ENCODE measurements around the gene COL27A1. TPM values are rescaled to one million over a fixed set of nuclear protein-coding genes. Genes with fewer than 3 reads are reported as not detected.

The COL27A1 gene
- total RNA-seq, 2 experiments from 2014 or later, result not detected

- ChIA-PET POLR2A (no interaction called here), CTCF (ENCODE audit: unreplicated experiment) (no interaction called here)
- Histone ChIP-seq H3K4me3 (ENCODE audit: low read depth, low read length, poor library complexity, severe bottlenecking) (no peak overlapping the region), H3K79me2 (ENCODE audit: insufficient read depth, low read depth, low read length) (no peaks in the 10 kb centered on the region), H3K9me3 (ENCODE audit: low read length) (no peaks in the 10 kb centered on the region), H3K9me2 (ENCODE audit: insufficient read depth, low read length) (no peaks in the 10 kb centered on the region), H3K27ac (ENCODE audit: low read depth, low read length, poor library complexity, severe bottlenecking) (no peak overlapping the region), H3K4me1 (ENCODE audit: insufficient read depth, low read length, poor library complexity, severe bottlenecking) (no peaks in the 10 kb centered on the region), H3K4me2 (ENCODE audit: low read length) (no peak overlapping the region), H4K20me1 (ENCODE audit: insufficient read depth, low read length) (no peaks in the 10 kb centered on the region), H3K36me3 (ENCODE audit: insufficient read depth, low read length) (no peaks in the 10 kb centered on the region), H2AFZ (ENCODE audit: low read length) (no peak overlapping the region)
- no peak for TF ChIP-seq EZH2phosphoT487 (IDR thresholded peaks at IDR 0.05; ENCODE audit: borderline replicate concordance, low read depth, low read length)
- no peak for DNase-seq (ENCODE audit: low spot score)
- no TSS peak for BruUV-seq (replicated peaks)
- intact Hi-C loops (cut with micrococcal nuclease; ENCODE audit: unreplicated experiment), result no loop called here
Measured at GRCh38 chr9:114210136-114210535, 54.8 kb downstream of the COL27A1 start.

GRCh38 chr9:114210691-114211276 is 55.4 kb downstream of the COL27A1 start:
- no peaks in the 10 kb centered on the region for H3K79me2 ChIP-seq (ENCODE audit: insufficient read depth, low read depth, low read length)
- H3K27ac ChIP-seq (ENCODE audit: low read depth, low read length, poor library complexity, severe bottlenecking), result no peak overlapping the region
- H3K36me3 ChIP-seq (ENCODE audit: insufficient read depth, low read length), result no peaks in the 10 kb centered on the region
- TF ChIP-seq EZH2phosphoT487 (IDR thresholded peaks at IDR 0.05; ENCODE audit: borderline replicate concordance, low read depth, low read length) (no peak), CTCF (conservative IDR thresholded peaks at IDR 0.05; ENCODE audit: low read length) (no peak)
- no peaks in the 10 kb centered on the region for H4K20me1 ChIP-seq (ENCODE audit: insufficient read depth, low read length)
- no peak for DNase-seq (ENCODE audit: low spot score)
- H3K4me2 ChIP-seq (ENCODE audit: low read length), result no peak overlapping the region
- ChIA-PET CTCF (ENCODE audit: unreplicated experiment) (no interaction called here), POLR2A (no interaction called here)
- H2AFZ ChIP-seq (ENCODE audit: low read length), result no peak overlapping the region
- no peaks in the 10 kb centered on the region for H3K9me3 ChIP-seq (ENCODE audit: low read length)
- no peaks in the 10 kb centered on the region for H3K9me2 ChIP-seq (ENCODE audit: insufficient read depth, low read length)
- BruUV-seq (replicated peaks), result no TSS peak
- H3K4me3 ChIP-seq (ENCODE audit: low read depth, low read length, poor library complexity, severe bottlenecking), result no peak overlapping the region
- intact Hi-C loops (cut with micrococcal nuclease; ENCODE audit: unreplicated experiment), result no loop called here
- H3K4me1 ChIP-seq (ENCODE audit: insufficient read depth, low read length, poor library complexity, severe bottlenecking), result no peaks in the 10 kb centered on the region

DNA sequence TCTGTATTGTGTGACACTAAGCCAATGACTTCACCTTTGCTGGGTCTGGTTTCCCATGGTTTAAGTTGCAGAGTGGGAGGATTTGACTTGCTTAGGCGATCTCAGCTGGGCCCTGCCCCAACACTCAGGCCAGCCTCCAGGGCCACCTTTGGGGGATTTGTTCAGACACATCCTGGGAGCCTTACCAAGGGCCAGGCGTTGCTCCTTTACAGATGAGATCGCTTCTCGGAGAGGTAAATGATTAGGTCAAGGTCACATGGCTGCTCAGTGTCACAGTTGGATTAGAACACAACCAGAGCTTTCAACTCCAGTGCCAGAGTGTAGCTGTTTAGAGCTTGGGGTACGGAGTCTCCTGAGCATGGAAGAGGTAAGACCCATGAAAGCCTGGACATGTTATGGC is 57.5 kb downstream of the COL27A1 start:
- no peaks in the 10 kb centered on the region for H3K79me2 ChIP-seq (ENCODE audit: insufficient read depth, low read depth, low read length)
- no peaks in the 10 kb centered on the region for H3K9me2 ChIP-seq (ENCODE audit: insufficient read depth, low read length)
- CTCF ChIA-PET (ENCODE audit: unreplicated experiment), result no interaction called here
- H3K27ac ChIP-seq (ENCODE audit: low read depth, low read length, poor library complexity, severe bottlenecking), result no peak overlapping the region
- H3K36me3 ChIP-seq (ENCODE audit: insufficient read depth, low read length), result no peaks in the 10 kb centered on the region
- intact Hi-C loops (cut with micrococcal nuclease; ENCODE audit: unreplicated experiment), result no loop called here
- no peak overlapping the region for H3K4me3 ChIP-seq (ENCODE audit: low read depth, low read length, poor library complexity, severe bottlenecking)
- H3K4me2 ChIP-seq (ENCODE audit: low read length), result no peak overlapping the region
- DNase-seq (ENCODE audit: low spot score), result no peak
- no peaks in the 10 kb centered on the region for H4K20me1 ChIP-seq (ENCODE audit: insufficient read depth, low read length)
- no TSS peak for BruUV-seq (replicated peaks)
- POLR2A ChIA-PET, result interaction anchor here (0.7 kb wide), 1 partner anchor 18 kb away, joined by 3 read pairs; no protein-coding TSS in a partner anchor
- H3K9me3 ChIP-seq (ENCODE audit: low read length), result no peaks in the 10 kb centered on the region
- H3K4me1 ChIP-seq (ENCODE audit: insufficient read depth, low read length, poor library complexity, severe bottlenecking), result no peaks in the 10 kb centered on the region
- TF ChIP-seq CTCF (conservative IDR thresholded peaks at IDR 0.05; ENCODE audit: low read length) (no peak), EZH2phosphoT487 (IDR thresholded peaks at IDR 0.05; ENCODE audit: borderline replicate concordance, low read depth, low read length) (no peak)
- H2AFZ ChIP-seq (ENCODE audit: low read length), result no peak overlapping the region
